ENCODE results near the gene TFF1.

TFF1 gene

GRCh38 chr21:42397746-42398394 lies 31.5 kb upstream of the TFF1 start:
- DNase-seq, result no peak

GRCh38 chr21:42396799-42397745 lies 30.7 kb upstream of the TFF1 start:
- DNase-seq, result no peak

GRCh38 chr21:42395905-42396651 lies 29.7 kb upstream of the TFF1 start, which contains the start of gene TMPRSS3:
TMPRSS3 (minus strand) TSS chr21:42396052; CDS start chr21:42395417, 635 bp downstream.
- no peak for DNase-seq

GRCh38 chr21:42395302-42395701 lies 29.0 kb upstream of the TFF1 start:
- DNase-seq, result no peak

GRCh38 chr21:42393443-42393950 lies 27.2 kb upstream of the TFF1 start:
- DNase-seq, result no peak

- no peak for DNase-seq
Measured at GRCh38 chr21:42392731-42393442, 26.6 kb upstream of the TFF1 start.

- no peak for DNase-seq
Measured at GRCh38 chr21:42391297-42391696, 25.0 kb upstream of the TFF1 start.

- no peak for DNase-seq
Measured at GRCh38 chr21:42390696-42391095, 24.4 kb upstream of the TFF1 start.

- DNase-seq, result no peak
Measured at GRCh38 chr21:42390193-42390592, 23.9 kb upstream of the TFF1 start.

GRCh38 chr21:42389449-42389835 lies 23.1 kb upstream of the TFF1 start:
- no peak for DNase-seq

- DNase-seq, result no peak
Measured at GRCh38 chr21:42388740-42389448, 22.6 kb upstream of the TFF1 start.

- DNase-seq, result no peak
Measured at GRCh38 chr21:42387843-42388340, 21.6 kb upstream of the TFF1 start.

- DNase-seq, result no peak
Measured at GRCh38 chr21:42387164-42387563, 20.8 kb upstream of the TFF1 start.

- DNase-seq, result no peak
Measured at GRCh38 chr21:42386034-42386591, 19.8 kb upstream of the TFF1 start.

GRCh38 chr21:42385619-42386018 lies 19.3 kb upstream of the TFF1 start:
- no peak for DNase-seq

GRCh38 chr21:42384989-42385388 lies 18.7 kb upstream of the TFF1 start:
- DNase-seq, result no peak

GRCh38 chr21:42384156-42384945 lies 18.0 kb upstream of the TFF1 start:
- no peak for DNase-seq

GRCh38 chr21:42383331-42383730 lies 17.0 kb upstream of the TFF1 start:
- DNase-seq, result no peak

GRCh38 chr21:42382915-42383314 lies 16.6 kb upstream of the TFF1 start:
- no peak for DNase-seq

GRCh38 chr21:42381347-42381984 lies 15.1 kb upstream of the TFF1 start:
- DNase-seq, result no peak

Data from NCI-H2227 treated with DMSO at 0.1 percent for 48 hours (cell line).